HG03469 (cell line): Measurements from ENCODE around the gene SAP30BP.

Experiments
- ATAC-seq: cut with Tn5 transposase; IDR thresholded peaks from one replicate; pipeline ENCODE4 v1.9.1; 2021; ENCODE audit warnings: mild to moderate bottlenecking, moderate library complexity, moderate number of reproducible peaks; ENCODE audit not compliant: unreplicated experiment

Gene SAP30BP

GRCh38 chr17:75666959-75667790, at the start of gene SAP30BP, which contains the start of gene RECQL5:
SAP30BP (plus strand) TSS chr17:75667338; CDS start chr17:75667373, 35 bp downstream.
RECQL5 (minus strand) TSS chr17:75667154; CDS start chr17:75666557, 597 bp downstream.
- ATAC-seq, result peak; percentile 44

- ATAC-seq, result no peak
Observed at GRCh38 chr17:75617675-75618074, 49.5 kb upstream of the SAP30BP start.

DNA sequence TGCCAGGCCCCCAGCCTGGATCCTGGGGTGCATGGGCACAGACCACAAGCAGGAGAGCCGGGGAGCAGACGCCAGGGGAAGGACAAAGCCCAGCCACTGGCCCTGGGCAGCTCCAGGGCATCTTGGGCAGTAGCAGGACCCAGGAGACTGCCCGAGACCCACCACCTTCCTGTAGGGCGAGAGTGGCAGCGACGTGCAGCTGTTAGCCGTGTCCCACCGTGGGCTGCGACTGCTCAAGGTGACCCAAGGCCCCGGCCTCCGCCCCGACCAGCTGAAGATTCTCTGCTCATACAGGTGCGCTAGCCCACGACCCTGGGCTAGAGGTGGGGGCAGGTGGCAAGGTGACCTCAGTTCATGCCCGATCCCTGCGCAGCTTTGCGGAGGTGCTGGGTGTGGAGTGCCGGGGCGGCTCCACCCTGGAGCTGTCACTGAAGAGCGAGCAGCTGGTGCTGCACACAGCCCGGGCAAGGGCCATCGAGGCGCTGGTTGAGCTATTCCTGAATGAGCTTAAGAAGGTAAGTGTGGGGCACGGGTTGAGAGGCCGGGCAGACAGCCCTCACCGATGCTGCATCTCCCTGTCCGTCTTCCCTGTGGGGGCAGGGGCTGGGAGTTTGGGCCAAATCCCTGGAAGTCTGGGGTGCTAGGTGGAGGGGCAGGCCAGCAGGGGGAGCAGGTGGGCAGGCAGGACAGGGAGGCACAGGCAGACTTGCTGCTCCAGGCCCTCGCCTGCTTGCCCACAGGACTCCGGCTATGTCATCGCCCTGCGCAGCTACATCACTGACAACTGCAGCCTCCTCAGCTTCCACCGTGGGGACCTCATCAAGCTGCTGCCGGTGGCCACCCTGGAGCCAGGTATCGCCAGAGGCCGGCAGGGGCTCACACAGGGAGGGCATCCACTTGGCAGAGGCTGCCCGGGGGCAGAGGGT, 47.4 kb upstream of the SAP30BP start:
- ATAC-seq, result no peak

DNA sequence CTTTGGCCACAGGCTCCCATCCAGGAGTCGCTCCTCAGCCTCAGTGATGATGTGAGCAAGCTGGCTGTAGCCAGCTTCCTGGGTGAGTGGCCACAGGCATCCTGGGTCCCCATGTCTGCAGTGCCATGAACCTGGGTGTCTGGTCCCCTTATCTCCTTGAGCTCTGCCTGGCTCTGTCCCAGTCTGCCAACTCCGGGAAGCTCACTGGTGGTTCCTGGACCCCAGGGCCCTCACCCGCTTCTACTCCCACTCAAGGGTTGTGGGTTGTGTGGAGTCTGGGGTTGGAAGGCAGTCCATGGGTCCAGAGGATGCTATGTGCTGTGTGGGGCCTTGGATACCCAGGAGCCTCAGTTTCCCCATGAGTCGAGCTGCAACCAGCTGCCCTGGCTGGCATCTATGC, 45.6 kb upstream of the SAP30BP start:
- ATAC-seq, result no peak

GRCh38 chr17:75622076-75622475, 45.1 kb upstream of the SAP30BP start:
- no peak for ATAC-seq

- ATAC-seq, result no peak
Observed at GRCh38 chr17:75622771-75623273, 44.3 kb upstream of the SAP30BP start.

GRCh38 chr17:75623386-75623785, 43.8 kb upstream of the SAP30BP start:
- ATAC-seq, result no peak

- no peak for ATAC-seq
Observed at GRCh38 chr17:75624021-75624420, 43.1 kb upstream of the SAP30BP start.

DNA sequence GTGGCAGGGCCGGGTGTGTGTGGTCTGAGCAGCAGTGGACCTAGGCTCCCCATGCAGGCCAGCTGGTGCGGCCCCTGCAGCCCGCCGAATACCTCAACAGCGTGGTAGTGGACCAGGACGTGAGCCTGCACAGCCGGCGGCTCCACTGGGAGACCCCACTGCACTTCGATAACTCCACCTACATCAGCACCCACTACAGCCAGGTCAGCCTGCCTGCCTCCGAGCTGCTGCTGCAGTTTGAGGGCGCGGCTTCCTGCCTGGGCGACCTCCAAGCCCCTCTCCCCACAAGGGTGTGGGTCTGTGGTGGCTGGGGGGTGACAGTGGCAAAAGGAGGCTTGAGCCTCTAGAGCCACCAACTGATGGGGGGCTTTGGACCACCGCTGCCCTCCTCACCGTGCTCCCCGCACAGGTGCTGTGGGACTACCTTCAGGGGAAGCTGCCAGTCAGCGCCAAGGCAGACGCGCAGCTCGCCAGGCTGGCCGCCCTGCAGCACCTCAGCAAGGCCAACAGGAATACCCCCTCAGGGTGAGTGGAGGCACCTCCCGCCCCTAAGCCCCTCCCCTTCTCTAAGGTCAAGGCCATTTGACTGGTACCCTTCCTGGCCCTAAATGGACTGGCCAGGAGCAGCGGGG, 42.3 kb upstream of the SAP30BP start:
- ATAC-seq, result no peak

DNA sequence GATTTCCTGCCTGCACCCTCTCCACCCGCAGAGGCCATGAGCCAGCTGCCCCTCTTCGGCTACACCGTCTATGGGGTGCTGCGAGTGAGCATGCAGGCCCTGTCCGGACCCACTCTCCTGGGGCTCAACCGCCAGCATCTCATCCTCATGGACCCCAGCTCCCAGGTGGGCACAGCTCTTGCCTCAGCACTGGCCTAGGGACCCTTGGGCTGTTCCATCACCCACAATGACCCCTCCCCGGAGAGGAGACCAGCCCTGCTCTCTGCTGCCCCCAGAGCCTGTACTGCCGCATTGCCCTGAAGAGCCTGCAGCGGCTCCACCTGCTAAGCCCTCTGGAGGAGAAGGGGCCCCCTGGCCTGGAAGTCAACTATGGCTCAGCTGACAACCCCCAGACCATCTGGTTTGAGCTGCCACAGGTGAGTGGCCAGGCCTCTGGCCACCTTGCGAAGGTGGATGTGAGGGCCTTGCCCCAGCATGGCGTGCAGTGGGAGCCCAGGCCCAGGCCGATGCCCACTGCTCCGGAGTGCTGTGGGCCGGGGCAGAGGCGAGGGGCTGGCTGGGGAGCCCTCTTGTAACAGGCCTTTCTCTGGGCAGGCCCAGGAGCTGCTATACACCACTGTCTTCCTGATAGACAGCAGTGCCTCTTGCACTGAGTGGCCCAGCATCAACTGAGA, 41.2 kb upstream of the SAP30BP start:
- ATAC-seq, result no peak

DNA sequence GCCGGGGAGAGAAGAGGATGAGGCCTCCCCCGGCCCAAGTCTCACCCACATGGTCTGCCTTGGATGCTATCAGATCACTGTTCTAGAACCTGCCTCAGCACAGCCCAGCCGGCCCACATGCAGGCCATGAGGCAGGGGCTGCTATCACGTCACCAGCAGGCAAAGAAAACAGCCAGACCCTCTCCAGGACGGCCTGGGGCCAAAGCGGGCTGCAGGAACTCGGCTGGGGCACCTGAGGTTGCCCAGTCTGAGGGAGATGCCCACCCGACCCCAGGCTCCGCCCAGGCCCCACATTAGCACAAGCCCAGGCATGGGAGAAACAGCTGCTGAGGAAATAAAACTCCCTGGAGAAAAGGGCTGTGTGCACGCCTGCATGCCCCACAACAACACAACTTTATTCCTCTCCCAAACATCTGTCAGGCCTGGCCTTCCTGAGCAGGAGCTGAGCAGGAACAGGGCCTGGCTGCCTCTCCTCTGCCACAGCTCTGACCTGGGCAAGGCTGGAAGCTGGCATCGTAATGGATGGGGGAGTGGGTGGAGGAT, 40.6 kb upstream of the SAP30BP start:
- ATAC-seq, result no peak

DNA sequence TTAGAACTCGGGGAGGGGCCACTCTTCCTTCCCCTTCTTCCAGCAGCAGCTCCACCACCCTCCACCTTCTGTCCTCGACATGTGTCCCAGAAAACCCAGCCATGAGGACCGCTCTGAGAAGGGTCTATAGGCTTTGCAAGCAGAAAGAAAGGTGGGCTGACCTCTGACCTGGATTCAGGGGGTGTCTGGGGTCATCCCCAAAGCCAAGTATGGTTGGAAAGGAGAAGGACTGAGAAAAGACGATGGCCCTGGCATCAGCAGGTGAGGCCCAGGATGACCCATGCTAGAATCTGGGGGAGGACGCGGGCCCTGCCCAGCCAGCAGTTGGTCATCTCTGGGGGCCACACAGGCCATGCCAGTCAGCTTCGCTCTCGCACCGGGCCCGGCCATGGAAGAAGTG, 40.0 kb upstream of the SAP30BP start:
- ATAC-seq, result no peak

GRCh38 chr17:75628425-75628824, 38.7 kb upstream of the SAP30BP start:
- ATAC-seq, result no peak

DNA sequence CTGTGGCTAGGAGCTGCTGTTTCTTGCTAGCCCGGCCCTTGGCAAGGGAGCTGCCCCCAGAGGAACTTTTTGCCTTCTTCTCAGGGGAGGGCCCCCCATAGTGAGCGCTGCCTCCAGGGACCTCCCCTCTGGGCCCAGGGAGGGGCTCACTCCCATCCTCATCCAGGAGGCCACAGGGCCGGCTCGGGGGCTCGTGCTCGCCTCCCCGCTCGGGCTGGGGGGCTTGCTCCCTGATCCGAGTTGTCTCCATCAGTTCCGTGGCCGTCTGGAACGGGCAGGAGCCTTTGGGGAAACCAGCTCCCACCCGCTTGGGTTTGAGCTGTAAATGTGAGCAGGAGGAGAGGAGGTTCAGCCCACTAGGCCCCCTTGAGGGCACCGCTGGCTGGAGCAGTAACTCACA, 38.0 kb upstream of the SAP30BP start:
- ATAC-seq, result no peak

GRCh38 chr17:75630071-75630917, 36.8 kb upstream of the SAP30BP start:
- ATAC-seq, result no peak

DNA sequence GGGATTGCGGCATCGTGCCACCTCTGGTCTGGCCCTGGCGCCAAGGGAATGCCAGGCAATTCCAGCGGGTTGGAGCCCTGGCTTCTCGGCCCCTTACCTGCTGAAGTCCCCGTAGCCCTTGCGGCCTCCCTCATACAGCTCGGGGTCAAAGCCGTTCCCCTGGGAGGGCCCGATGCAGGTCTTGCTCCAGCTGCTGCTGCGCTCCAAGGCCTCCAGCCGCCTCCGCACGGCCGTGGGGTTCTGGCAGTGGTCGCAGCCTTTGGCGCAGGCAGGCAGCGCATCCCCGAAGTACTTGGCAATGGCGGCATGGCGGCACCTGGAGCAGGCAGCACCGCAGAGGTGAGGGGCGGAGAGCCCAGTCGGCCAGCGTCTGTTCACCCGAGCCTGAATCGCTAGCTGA, 35.8 kb upstream of the SAP30BP start:
- ATAC-seq, result no peak

GRCh38 chr17:75632428-75632827, 34.7 kb upstream of the SAP30BP start:
- no peak for ATAC-seq

DNA sequence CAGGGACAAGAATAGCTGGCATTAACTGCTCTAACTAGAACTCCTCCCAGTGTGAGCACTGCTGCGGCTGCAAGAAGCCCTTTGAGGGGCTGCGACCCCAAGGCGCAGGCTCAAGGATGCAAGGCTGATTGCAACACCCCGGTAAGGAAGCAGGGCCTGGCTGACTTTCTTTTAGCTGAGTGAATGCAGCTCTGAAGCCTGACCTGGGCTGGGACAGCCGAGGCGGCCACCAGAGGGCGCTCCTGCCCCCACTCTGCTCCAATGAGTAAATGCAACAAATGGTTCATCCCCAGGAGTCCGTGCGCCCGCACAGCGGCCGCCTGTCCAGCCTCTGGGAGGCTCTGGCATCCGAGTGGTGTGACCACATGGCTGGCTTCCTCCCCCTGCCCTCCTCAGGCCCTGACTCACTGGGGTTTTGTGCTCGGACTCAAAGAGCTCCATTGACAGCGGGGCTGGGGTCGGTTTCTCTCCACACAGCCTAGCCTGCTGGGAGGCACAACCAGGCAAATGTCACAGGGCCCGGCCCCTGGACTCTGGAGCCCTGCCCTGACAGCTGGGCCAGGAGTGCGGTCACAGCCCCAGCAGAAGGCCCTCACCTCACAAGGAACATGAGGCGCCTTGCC, 34.2 kb upstream of the SAP30BP start, which contains the start of gene SMIM5:
SMIM5 (plus strand) TSS at position 572 of the 623 bp plus-strand sequence. CDS start 6,768 bp downstream, outside the sequence.
- no peak for ATAC-seq
